ENCODE data around the gene SLC35F3. TPM values are rescaled to one million over a fixed set of nuclear protein-coding genes. Genes with fewer than 3 reads are reported as not detected.

The SLC35F3 gene
- polyA plus RNA-seq, 4 donors: 0.63 to 2.0 (median 0.72) TPM

DNA sequence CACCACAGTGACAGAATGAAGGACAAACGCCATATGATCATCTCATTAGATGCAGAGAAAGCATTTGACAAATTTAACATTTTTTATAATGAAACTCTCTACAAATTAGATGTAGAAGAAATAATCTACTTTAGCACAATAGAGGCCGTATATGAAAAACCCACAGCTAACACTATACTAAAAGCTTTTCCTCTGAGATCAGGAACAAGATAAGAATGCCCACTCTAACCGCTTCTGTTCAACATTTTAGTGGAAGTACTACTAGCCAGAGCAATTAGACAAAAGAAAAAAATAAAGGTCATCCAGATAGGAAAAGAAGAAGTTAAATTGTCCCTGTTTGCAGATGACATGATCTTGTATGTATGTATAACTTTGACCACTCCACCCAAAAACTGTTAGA is 109.7 kb downstream of the SLC35F3 start:
- DNase-seq (ENCODE audit: low read depth in 4 of 4, low spot score in 3 of 4): no peak

DNA sequence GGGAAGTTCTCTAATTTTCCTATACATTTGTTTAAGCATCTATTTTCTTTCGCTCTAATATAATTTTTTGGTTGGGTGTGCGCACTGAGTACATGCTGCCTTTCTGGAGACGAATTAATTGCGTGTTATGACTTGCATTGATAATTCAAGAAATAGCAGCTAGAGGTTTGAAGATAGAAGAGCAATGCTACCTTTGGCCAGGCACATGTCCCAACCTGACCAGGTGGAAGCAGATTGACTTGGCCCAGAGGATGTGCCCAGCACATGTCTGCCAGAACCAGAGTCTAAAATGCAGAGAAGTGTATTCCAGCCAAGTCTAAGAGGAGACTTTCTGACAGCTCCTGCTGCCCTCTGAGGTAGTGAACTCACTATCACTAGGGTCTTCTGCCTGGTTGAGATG is 114.3 kb downstream of the SLC35F3 start:
- no peak for DNase-seq (ENCODE audit: low read depth in 4 of 4, low spot score in 3 of 4)

DNA sequence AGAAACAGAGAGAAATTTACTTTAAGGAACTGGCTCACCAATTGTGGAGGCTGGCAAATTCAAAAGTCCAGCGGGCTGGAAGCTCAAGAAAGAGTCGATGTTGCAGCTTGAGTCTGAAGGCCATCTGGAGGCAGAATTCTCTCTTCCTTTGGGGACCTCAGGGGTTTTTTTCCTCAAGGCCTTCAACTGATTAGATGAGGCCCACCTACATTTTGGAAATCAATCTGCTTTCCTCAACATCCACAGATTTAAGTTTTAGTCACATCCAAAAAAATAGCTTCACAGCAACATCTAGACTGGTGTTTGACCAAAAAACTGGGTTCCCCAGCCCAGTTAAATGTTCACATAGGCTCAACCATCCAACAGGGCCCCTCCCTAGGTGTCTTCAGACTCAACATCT is 114.9 kb downstream of the SLC35F3 start:
- no peak for DNase-seq (ENCODE audit: low read depth in 4 of 4, low spot score in 3 of 4)

DNA sequence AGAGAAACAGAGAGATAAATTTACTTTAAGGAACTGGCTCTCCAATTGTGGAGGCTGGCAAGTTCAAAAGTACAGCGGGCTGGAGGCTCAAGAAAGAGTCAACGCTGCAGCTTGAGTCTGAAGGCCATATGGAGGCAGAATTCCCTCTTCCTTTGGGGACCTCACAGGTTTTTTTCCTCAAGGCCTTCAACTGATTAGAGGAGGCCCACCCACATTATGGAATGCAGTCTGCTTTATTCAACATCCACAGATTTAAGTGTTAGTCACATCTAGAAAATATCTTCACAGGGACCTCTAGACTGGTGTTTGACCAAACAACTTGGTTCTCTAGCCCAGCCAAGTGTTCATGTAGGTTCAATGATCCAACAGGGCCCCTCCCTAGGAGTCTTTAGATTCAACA is 117.8 kb downstream of the SLC35F3 start:
- no peak for DNase-seq (ENCODE audit: low read depth in 4 of 4, low spot score in 3 of 4)

DNA sequence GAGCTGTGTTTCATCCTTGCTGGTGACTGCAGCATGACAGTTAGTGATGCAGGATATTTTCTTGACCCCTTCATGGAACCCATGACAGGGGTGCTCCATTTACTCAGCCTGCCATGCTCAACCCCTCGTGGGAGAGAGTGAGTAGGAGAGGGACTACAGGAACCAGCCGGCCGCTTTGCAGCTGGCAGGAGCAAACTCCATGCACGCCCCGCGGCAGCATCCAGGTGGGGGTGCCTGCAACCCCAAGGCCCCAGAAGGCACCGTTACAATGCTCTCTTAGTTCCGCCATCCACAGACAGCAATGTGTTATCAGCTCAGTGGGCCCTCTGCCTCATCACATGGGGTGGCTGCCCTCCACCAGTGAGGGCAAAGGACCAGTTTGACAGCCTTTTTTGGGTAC is 135.1 kb downstream of the SLC35F3 start:
- no peak for DNase-seq (ENCODE audit: low read depth in 4 of 4, low spot score in 3 of 4)

DNA sequence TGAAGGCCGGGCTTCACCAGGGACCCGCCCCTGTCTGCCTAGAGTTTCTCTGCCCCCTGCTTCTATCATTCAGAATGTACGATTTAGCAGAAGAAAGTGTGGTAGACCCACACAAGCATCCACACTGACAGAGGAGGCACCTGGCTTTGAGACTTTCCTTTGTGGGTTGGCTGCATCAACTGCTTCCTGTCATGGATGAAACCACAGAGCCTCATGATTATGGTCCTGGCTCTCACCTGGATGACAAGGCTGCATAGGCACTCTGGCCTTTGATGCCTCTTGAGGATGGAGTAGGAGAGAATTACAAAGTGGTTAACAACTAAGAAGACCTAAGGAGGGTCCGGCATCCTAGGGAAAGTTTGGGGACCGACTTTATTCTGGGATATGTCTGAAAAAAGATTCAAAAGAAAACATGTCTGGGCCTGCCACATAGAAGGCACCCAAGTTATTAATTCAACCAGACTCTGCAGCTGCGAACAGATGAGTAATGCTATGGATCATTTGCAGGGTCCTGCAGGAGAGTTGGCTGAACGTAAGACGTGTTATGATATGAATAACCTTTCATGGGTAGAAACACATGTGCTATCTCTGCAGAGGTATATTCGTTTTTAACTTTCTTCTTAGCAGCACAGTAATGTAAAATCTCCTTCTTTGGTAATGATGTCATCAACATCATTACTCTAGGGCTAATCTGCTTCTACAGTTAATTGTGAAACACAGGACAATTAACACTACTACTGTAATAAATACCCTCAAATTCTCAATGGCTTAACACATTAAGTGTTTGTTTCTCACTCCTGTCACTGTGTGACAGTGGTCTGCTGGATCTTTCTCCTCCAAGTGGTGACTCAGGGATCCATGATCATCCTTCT is 136.2 kb downstream of the SLC35F3 start:
- DNase-seq (ENCODE audit: low read depth in 4 of 4, low spot score in 3 of 4): no peak

DNA sequence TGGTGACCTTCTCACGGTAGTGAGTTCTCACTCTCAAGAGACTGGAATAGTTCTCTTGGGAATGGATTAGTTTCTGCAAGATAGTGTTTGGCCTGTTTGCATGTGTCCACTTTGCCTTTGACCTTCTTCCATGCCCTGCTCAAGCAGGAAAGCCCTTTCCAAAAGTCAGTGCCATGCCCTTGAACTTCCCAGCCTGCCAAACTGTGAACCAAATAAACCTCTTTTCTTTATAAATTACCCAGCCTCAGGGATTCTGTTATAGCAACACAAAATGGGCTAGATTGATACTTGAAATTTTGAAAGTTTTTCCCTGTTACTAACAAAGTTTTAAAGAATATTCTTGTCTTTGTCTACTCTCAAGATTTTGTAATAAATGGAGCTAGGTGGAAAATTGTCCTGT is 139.6 kb downstream of the SLC35F3 start:
- DNase-seq (ENCODE audit: low read depth in 4 of 4, low spot score in 3 of 4): no peak

DNA sequence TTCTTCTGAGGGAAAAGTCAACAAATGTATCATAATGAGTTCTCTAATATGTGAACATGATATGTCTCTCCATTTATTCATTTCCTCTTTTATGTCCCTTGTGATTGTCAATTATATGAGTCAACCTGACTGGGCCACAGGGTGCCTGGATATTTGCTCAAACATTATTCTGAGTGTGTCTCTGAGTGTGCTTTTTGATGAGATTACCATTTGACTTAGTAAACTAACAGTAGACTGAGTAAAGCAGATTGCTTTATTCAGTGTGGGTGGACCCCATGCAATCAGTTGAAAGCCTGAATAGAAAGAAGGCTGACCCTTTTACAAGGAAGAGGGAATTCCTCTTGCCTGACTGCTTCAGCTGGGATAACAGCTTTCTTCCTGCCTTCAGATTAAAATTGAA is 142.6 kb downstream of the SLC35F3 start:
- no peak for DNase-seq (ENCODE audit: low read depth in 4 of 4, low spot score in 3 of 4)

DNA sequence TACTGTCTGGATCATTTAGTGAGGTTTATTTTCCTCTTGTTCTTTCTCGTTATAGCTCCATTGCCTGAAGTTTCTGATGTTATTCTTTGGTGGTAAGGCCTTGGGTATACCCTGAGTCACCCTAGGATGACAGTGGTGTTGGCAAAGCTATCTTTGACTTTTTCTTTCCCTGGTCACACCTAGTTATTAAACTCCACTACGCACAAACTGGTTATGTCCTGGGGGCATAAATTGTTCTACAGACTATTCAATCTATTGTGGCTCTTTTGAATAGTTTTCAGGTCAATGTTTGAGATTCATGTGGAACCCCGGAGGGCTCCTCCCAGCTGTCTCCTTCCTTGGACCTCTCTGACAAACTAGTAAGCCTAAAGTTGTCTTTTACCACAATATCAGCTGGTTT is 157.7 kb downstream of the SLC35F3 start:
- no peak for DNase-seq (ENCODE audit: low read depth in 4 of 4, low spot score in 3 of 4)

DNA sequence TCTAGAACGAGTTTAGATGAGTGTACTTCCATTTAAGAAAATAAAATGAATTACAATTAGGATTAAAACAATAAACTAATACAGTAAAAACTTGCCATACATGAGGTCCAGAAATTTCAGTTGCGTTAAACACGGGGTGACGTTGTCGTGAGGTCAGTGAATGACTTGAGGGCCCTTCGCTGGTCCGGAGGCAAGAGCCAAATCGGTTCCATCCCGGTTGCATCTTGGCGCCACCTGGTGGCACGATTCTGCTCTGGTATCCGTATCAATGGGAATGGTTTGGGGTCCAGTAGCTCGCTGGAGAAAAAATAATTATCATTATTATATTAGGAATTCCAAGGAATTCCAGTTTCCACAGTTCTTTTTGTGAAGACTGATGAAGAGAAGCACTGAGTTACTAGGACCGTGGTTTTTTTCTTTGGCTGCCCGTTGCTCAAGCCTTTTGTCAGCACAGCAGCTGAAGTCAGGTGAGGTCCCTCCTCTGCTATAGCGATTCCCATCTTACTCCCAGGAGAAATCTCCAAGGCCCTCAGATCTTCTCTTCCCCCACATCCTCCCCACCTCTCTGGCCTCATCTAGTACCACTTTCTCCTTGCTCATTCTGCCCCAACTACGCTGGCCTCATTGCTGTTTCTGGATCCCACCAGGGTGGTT is 161.4 kb downstream of the SLC35F3 start:
- DNase-seq (ENCODE audit: low read depth in 4 of 4, low spot score in 3 of 4): peak; percentile 16 to 27 (median 18)

DNA sequence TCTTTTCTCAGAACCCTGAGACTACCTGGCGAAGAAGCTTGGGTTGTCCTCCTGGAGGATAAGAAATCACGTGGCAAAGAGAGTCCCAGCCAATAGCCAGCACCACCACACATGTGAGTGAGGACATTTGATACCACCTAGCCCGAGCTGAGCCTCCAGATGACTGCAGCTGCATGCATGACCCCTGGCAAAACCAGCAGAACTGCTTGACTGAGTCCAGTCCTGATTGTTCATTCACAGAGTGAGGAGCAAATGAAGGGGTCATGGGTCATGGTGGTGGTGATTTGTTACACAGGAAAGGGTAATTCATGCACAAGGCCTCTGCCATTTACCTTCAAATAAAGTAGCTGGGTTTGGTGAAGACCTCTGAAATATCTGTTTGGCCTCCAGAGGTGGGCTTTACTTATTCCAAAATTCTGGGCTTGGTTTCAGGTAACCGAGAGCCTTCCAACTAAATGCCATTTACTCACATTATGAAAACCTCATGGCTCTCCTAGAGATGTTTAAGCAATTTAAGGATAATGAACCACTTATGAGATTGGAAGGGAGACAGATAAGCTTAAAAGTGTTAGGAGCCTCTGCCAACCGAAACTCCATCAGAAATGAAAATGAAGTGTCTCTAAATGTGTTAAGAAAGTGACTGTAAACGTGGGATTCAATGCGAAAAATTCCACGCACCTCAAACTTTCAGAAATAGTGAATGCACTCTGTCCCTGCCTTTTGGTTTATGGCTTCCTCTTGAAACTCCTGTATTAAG is 163.3 kb downstream of the SLC35F3 start:
- DNase-seq (ENCODE audit: low read depth in 4 of 4, low spot score in 3 of 4): peak in 1 of 4 donors; percentile 2

DNA sequence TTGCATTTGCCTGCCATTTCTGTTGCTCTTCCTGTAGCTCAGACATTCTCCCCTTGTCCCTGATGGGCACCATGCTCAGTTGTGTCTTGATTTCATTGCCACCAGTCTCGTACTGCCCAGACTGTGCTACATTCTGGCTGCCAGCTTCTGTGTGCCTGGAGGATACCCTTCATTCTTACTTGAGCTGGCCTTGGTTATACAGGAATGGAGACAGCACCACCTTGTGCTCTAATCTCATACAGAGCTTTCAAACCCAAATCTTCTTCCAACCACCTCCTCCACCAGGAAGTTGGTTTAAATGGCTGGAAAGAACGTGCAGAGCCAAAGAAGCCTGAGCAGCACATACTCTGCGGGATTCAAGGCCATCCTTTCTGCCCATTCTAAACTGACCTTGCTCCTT is 165.3 kb downstream of the SLC35F3 start:
- no peak for DNase-seq (ENCODE audit: low read depth in 4 of 4, low spot score in 3 of 4)

DNA sequence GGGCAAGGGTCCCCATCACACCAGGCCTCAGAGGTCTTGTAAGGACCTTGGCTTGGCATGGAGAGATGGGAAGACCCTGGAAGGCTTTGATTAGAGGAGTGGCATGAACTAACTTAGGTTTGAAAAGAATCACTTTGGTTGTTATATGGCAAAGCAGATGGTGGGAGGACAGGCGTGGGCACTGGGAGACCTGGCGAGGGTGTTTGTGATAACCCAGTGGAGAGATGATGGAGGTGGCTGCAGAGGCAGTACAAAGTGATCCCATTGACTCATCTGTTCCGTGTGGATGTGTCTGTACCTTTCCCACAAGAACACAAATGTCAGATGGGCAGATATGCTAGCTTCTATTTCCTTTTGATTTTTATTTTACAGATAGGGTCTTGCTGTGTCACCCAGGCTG is 168.3 kb downstream of the SLC35F3 start:
- DNase-seq (ENCODE audit: low read depth in 4 of 4, low spot score in 3 of 4): no peak

DNA sequence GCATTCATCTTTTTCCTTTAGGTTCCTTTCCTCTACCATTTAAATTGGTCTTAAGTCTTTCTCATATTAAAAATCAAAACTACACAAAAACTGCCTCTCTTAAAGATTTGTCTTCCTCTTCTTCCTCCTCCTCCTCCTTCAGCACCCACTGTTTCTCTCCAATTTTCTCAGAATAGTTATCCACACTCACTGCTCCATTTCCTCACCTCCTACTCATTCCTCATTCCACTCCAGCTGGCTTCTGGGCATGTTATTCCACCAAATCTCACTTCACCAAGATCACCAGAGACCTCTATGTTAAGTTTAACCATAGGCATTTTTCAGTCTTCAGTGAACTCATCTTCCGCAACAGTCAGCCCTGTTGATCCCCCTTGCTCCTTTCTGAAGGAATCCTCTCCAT is 173.7 kb downstream of the SLC35F3 start:
- DNase-seq (ENCODE audit: low read depth in 4 of 4, low spot score in 3 of 4): no peak

DNA sequence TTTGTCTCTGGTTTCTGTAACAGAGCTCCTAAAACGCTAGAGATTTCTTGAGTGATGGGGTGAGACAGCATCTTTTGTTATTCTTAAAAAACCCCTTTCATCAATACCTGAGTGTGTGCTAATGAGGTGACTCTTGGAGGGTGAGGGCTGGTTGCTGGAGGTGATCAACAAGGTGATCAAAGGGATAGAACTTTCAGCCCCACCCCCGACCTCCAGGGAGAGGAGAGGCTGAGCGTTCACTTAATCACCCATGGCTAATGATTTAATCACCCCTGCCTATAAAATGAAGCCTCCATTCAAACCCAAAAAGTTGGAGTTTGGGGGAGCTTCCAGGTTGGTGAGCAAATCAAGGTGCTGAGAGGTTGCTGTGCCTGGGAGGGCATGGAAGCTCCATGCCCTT is 175.4 kb downstream of the SLC35F3 start:
- no peak for DNase-seq (ENCODE audit: low read depth in 4 of 4, low spot score in 3 of 4)

DNA sequence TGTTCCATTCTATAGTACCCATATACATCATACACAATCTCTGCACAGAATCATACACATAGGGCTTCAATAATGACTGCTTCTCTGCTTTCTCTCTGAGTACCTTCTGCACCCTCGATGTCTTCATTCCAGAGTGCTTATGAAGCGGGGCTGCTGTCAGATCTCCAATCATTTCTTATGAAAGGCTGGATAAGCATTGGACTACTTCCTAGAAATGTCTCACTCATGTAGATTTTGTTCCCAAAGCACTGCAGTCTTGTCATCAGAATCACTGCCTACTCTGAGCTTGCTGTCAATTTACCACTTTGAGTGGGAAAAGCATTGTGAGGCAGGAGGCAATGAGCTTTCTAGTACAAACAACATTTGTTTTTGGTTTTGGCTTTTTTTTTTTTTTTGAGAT is 179.0 kb downstream of the SLC35F3 start:
- DNase-seq (ENCODE audit: low read depth in 4 of 4, low spot score in 3 of 4): no peak

DNA sequence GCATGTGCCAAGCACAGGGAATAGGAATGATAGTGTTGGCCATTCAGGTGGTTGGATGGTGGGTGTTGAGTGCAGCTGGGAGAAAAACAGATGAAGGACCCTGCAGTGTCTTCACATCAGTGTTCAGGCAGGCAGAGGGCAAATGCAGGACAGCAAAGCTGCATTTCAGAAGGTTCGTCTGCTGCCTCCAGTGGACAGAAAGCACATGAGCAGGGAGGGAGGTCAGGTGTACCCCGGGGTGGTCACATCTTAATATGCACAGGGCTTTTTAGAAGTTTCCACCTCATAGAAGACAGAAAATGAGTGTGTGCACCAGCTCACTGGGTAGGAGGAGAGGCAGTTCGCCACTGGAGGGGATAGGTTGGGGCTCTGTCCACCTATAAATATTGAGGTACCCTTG is 184.9 kb downstream of the SLC35F3 start:
- no peak for DNase-seq (ENCODE audit: low read depth in 4 of 4, low spot score in 3 of 4)

DNA sequence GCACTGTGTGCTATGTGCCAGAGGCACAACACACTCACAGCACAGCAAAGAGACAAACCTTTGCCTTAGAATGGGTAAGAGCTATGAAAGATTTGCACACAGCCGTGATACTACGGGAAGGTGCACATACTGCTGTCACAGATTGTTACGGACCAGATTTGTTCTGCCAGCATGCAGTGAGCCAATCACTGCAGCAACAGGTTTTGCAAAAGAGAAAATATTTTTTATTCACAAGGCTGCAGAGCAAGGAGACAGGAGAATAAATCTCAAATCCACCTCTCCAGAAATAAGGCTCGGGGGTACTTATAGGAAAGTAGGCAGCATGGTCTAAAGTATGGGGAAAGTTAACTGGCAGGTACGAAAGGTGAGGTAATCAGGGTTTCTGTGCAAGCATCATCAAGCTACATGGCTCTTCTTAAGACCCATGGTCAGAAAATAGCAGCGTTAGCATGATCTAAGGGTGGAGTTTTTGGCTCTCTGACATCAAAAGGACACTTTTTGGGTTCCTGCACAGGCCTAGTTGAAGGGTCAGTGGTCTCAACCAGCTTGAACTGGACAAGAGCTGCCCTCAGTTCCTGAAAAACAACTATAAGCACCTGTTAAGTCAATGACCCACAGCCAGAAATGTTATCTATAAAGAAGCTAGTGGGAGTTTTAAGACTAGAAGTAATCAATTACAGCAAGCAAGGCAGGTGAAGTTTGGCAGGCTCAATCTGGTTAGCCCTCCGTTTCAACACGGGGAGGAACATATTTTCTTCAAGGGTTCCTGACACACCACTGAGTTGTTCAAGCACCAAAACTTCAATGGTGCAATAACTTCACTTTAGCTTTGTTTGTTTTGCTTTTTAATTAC is 186.0 kb downstream of the SLC35F3 start:
- DNase-seq (ENCODE audit: low read depth in 4 of 4, low spot score in 3 of 4): no peak

DNA sequence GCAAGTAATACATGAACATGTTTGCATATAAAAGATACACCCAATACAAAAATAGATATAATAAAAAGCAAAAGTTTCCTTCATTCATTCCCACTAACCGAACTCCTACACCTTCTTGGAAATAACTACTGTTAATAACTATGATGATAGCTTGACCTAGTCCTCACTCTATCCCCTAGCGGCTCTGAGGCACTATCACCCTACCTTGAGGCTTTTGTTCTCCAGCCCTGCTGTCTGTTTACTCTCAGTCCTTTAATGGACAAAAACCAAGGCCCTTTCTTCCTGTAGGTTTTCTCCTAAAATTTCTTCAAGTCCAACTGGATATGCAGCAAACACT is 186.6 kb downstream of the SLC35F3 start:
- no peak for DNase-seq (ENCODE audit: low read depth in 4 of 4, low spot score in 3 of 4)

DNA sequence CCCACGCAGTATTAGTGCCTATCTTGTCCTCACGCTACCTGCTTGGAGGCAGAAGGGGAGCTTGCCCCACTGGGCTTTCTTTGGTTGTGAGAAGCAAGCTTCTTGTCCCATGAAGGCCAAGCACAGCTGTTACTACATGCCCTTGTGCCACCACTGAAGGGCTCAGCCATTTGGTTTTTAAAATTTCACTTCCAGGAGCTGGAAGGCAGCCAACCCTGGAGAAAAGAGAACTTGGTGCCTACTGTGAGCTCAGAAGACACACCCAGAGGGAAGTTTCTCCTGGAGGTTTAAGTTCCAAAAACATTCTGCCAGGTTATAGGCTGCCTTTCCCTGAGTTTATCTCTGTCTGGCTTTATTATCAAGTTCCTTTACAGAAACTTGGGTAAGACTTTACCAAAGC is 187.4 kb downstream of the SLC35F3 start:
- no peak for DNase-seq (ENCODE audit: low read depth in 4 of 4, low spot score in 3 of 4)

DNA sequence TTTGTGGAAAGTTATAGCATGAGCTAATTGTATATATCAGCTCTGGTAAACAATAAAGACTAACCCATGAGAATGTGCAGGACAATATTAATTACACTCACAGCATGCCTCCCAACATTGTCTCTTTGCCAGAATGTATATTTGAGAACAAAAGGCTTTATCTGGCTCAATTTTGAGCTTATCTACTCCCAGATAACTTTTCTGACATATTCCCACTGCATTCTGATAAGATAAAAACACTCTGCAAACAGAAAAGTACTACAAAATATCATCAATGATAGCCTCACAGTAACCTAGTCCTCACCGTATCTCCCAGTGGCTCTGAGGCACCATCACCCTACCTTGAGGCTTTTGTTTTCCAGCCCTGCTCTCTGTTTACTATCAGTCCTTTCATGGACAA is 188.6 kb downstream of the SLC35F3 start:
- no peak for DNase-seq (ENCODE audit: low read depth in 4 of 4, low spot score in 3 of 4)

Measured in left renal pelvis (tissue), 4 donors.